GM18517 (cell line): ENCODE measurements around the gene FNDC3A.

Experiments
- ATAC-seq: cut with Tn5 transposase; IDR thresholded peaks from one replicate; pipeline ENCODE4 v1.9.1; 2021; ENCODE audit warnings: mild to moderate bottlenecking, moderate library complexity; ENCODE audit not compliant: unreplicated experiment

FNDC3A gene

GRCh38 chr13:49247643-49248621, 272.2 kb downstream of the FNDC3A start, which contains the start of gene CDADC1:
Gene CDADC1, plus strand, starts transcription at chr13:49247925. Its CDS starts 113 bp downstream, at chr13:49248038.
- ATAC-seq: peak; percentile 96

- no peak for ATAC-seq
These were observed 272.9 kb downstream of the FNDC3A start for GRCh38 chr13:49248622-49249002.

GRCh38 chr13:49251326-49251725, 275.6 kb downstream of the FNDC3A start:
- no peak for ATAC-seq

GRCh38 chr13:49253310-49253709, 277.6 kb downstream of the FNDC3A start:
- ATAC-seq: no peak

GRCh38 chr13:49254007-49254406, 278.3 kb downstream of the FNDC3A start:
- no peak for ATAC-seq

- no peak for ATAC-seq
These were observed 281.1 kb downstream of the FNDC3A start for GRCh38 chr13:49256841-49257240.

- no peak for ATAC-seq
These were observed 282.5 kb downstream of the FNDC3A start for GRCh38 chr13:49258089-49258796.
